Muscle of arm (tissue), 12 donors: ENCODE measurements around the gene P2RY4. TPM values are rescaled to one million over a fixed set of nuclear protein-coding genes. Genes with fewer than 3 reads are reported as not detected.
"Not testable (repeated sequence)": the region's sequence is repeated elsewhere in the genome, so short reads cannot be mapped to it uniquely, and the experiment has no call there.

Source experiments
- DNase-seq: peaks from one replicate; pipeline ENCODE4 v3.0.0-alpha.2; 2013
- polyA plus RNA-seq, 12 donors: library from polyadenylated mRNA; unstranded; fragments of 120-200 nt; gene quantifications; one replicate each; pipeline ENCODE4 v1.2.1, GENCODE V29; 2013; ENCODE audit not compliant: insufficient read length in 12 of 12

Gene P2RY4
- polyA plus RNA-seq, 12 donors: 0.12 to 0.41 (median 0.17) TPM; not detected in 4

GRCh38 chrX:70244881-70245280 is 15.1 kb downstream of the P2RY4 start:
- no peak for DNase-seq

GRCh38 chrX:70243601-70244000 is 16.4 kb downstream of the P2RY4 start:
- not testable (repeated sequence) for DNase-seq

- DNase-seq: no peak
Measured at GRCh38 chrX:70241501-70241900, 18.5 kb downstream of the P2RY4 start.

DNA sequence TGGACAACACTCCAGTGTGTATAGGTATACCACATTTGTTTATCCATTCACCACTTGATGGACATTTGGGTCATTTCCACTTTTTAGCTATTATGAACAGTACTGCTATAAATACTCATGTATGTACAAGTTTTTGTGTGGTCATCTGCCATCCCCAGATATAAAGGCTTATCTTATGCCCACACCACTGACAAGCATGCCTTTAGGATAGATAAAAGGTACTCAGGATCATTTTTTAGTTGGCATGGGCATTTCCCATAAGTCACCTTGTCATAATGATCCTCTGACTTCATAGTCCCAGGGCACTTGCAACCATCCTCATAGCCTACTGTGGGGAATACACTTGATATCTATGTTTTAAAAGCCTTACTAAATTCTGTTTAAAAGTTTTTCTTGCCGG is 19.3 kb downstream of the P2RY4 start:
- no peak for DNase-seq

- no peak for DNase-seq
Measured at GRCh38 chrX:70234355-70234754, 25.6 kb downstream of the P2RY4 start, which contains the start of gene AWAT1. TSS of gene AWAT1 (plus strand) at chrX:70234655. CDS start at chrX:70234696, 41 bp downstream.

GRCh38 chrX:70231666-70232065 is 28.3 kb downstream of the P2RY4 start:
- DNase-seq: no peak

DNA sequence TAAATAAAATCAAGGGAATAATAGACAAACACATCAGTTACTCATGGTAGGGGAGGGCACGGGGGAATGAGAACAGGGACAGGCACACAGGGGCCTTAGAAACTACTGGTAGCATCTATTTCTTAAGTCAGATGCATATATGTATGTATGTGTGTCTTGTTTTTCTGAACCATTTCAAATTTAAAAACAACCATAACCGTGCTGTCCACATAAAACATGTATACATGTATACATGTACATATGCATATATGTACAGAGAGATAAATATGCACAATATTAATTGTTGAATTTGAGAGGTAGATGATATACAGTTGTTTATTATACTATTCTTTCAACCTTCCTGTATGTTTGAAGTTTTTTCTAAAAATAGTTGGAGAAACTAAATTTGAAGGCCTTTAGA is 33.3 kb downstream of the P2RY4 start:
- no peak for DNase-seq

- DNase-seq: no peak
Measured at GRCh38 chrX:70226048-70226447, 34.0 kb downstream of the P2RY4 start.

DNA sequence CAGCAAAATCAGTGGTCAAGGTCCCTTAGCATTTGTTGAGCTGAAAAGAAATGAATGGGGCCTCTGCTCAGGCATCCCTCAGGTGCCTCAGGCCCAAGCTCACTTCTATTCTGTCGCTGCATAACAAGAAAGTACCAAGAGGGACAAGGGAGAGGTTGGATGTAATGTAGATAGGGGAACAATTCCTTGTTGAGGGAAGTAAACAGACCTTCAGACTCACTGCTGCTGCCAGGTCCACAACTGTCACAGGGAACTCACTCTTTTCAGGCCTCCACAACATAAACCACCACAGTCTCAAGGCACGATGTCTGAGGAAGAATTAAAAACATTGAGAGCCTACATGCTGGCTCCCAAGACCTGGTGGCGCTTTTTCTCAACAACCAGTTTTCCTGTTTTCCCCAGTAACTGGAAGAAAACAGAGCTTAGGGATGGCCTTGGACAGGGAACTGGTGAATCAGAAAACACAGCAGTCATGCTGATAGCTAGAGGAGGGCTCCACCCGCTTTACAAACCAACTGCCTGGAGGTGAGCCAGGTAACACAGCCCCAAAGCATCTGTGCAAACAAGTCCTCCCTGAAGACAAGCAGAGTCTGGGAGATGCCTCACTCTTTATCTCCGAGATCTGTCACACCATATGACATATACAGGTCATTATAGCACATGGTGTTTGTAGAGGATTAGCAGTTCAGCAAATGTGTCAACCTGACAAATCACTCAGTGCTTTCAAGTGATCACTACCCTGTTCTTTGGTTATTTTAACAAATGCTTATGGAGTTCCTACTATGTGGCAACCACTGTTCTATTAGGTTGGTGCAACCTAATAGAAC is 39.9 kb downstream of the P2RY4 start:
- DNase-seq: no peak

DNA sequence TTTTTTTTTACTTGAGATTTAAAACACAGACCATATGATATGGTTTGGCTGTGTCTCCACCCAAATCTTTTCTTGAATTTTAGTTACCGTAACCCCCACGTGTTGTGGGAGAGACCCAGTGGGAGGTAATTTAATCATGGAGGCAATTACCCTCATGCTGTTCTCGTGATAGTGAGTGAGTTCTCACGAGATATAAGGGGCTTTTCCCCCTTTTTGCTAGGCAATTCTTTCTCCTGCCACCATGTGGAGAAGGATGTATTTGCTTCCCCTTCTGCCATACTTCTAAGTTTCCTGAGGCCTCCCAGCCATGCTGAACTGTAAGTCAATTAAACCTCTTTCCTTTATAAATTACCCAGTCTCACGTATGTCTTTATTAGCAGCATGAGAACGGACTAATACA is 50.4 kb downstream of the P2RY4 start:
- not testable (repeated sequence) for DNase-seq

DNA sequence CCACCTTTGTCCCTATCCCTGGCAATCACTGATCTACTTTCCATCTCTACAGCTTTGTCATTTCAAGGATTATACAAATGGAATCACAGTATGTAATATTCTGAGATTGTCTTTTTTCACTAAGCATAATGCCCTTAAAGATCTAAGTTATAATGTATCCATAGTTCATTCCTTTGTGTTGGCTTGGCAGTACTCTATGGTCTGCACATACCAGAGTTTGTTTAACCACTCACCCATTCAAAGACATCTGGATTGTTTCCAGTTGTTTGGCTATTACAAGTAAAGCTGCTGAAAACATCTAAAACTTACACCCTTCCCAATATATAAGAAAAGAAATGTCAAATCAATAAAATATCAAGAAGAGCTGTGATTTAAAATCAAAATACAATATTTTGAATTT is 51.5 kb downstream of the P2RY4 start:
- no peak for DNase-seq

Other genes with a start within 250 kb of the P2RY4 start
- under 1 TPM in 1 of 12 donors, not detected in 11; 0.25 TPM for gene AWAT2, start 210.3 kb downstream of the P2RY4 start, polyA plus RNA-seq
- under 1 TPM in 1 of 12 donors, not detected in 11; 0.13 TPM for gene OTUD6A, start 197.7 kb downstream of the P2RY4 start, polyA plus RNA-seq
- 100 to 1,000 TPM in 9 of 12 donors, 10 to 100 TPM in 2, not detected in 1; 76.2 to 140 (median 123) TPM for gene IGBP1, start 126.8 kb downstream of the P2RY4 start, polyA plus RNA-seq
- not detected for gene DGAT2L6, start 82.7 kb downstream of the P2RY4 start, polyA plus RNA-seq
- gene AWAT1, start 25.5 kb downstream of the P2RY4 start, polyA plus RNA-seq: not detected
- gene ARR3, start 8.1 kb upstream of the P2RY4 start, polyA plus RNA-seq: 1 to 10 TPM in 2 of 12 donors, under 1 TPM in 8, not detected in 2; 0.11 to 1.4 (median 0.32) TPM
- under 1 TPM in 10 of 12 donors, not detected in 2; 0.27 to 0.84 (median 0.48) TPM for gene RAB41, start 22.0 kb upstream of the P2RY4 start, polyA plus RNA-seq
- 10 to 100 TPM in 11 of 12 donors, not detected in 1; 26.5 to 46.1 (median 39.5) TPM for gene PDZD11, start 29.7 kb upstream of the P2RY4 start, polyA plus RNA-seq
- 10 to 100 TPM in 2 of 12 donors, 1 to 10 TPM in 9, not detected in 1; 4.8 to 11.8 (median 7.9) TPM for gene KIF4A, start 29.9 kb upstream of the P2RY4 start, polyA plus RNA-seq
- under 1 TPM in 10 of 12 donors, not detected in 2; 0.25 to 0.73 (median 0.55) TPM for gene GDPD2, start 163.1 kb upstream of the P2RY4 start, polyA plus RNA-seq
- gene DLG3, start 184.6 kb upstream of the P2RY4 start, polyA plus RNA-seq: 10 to 100 TPM in 3 of 12 donors, 1 to 10 TPM in 8, not detected in 1; 4.2 to 31.8 (median 7.3) TPM